Measurements from ENCODE around the gene OTOS. TPM values are rescaled to one million over a fixed set of nuclear protein-coding genes. Genes with fewer than 3 reads are reported as not detected.

The OTOS gene
- total RNA-seq, 2 experiments from 2014 or later: not detected

DNA sequence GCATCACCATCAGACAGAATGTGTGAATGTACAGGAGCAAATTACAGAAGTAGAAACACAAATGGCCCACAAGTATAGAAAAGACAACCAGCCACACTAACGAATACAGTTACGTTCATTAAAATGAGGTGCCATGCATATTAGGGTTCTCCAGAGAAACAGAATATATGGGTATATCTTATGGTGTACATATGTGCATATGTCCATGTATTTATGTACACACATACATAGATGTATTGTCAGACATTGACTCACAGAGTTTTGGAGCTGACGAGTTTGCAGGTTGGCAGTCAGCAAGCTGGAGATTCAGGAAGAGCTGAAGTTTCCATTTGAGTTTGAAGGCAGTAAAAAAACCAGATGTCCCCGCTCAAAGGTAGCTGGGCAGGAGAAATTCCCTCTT, 37.3 kb downstream of the OTOS start:
- DNase-seq: no peak
- H3K9me3 ChIP-seq (ENCODE audit: control insufficient read depth in 1 of 2, insufficient read depth in 1 of 2, low read length in 2 of 2): no peaks in the 10 kb centered on the region
- peaks cover 5 to 11% of the 10 kb centered on the region in 2 experiments for H3K27me3 ChIP-seq (ENCODE audit: control insufficient read depth in 1 of 2, insufficient read depth in 2 of 2, low read length in 2 of 2)
- no peak for ATAC-seq (ENCODE audit: poor library complexity)
- intact Hi-C loops (cut with DNase I, micrococcal nuclease): no loop called here
- H3K27ac ChIP-seq (ENCODE audit: low read depth in 1 of 2, low read length in 2 of 2): no peak overlapping the region
- H3K27me3 Mint-ChIP-seq: peaks cover 52% of the 10 kb centered on the region
- no peaks in the 10 kb centered on the region for H3K4me1 ChIP-seq (ENCODE audit: insufficient read depth, low read length)
- H3K27ac Mint-ChIP-seq: no peak overlapping the region
- no peak overlapping the region for H3K4me3 ChIP-seq (ENCODE audit: low read length)
- no peak overlapping the region for H3K4me3 Mint-ChIP-seq
- no peaks in the 10 kb centered on the region for H3K36me3 ChIP-seq (ENCODE audit: insufficient read depth, low read length)
- ChIA-PET POLR2A (no interaction called here), CTCF (no interaction called here)
- no peaks in the 10 kb centered on the region for H3K4me1 Mint-ChIP-seq (ENCODE audit: low read depth)
- no peaks in the 10 kb centered on the region for H3K36me3 Mint-ChIP-seq (ENCODE audit: low read depth)
- H3K9me3 Mint-ChIP-seq: peaks cover 10% of the 10 kb centered on the region
- no peak for TF ChIP-seq CTCF (IDR thresholded peaks at IDR 0.05)

DNA sequence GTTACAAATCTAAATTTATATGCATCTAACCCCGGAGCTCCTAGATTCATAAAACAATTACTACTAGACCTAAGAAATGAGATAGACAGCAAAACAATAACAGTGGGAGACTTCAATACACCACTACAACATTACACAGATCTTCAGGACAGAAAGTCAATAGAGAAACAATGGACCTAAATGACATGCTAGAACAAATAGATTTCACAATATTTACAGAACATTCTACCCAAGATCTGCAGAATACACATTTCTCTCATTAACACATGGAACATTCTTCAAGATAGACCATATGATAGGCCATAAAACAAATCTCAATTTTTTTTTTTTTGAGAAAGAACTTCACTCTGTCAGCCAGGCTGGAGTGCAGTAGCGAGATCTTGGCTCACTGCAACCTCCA, 42.1 kb downstream of the OTOS start:
- ChIA-PET POLR2A (no interaction called here), CTCF (no interaction called here)
- no peak overlapping the region for H3K27ac Mint-ChIP-seq
- peaks cover 14% of the 10 kb centered on the region for H3K9me3 Mint-ChIP-seq
- Histone ChIP-seq H3K36me3 (ENCODE audit: insufficient read depth, low read length) (no peaks in the 10 kb centered on the region), H3K9me3 (ENCODE audit: control insufficient read depth in 1 of 2, insufficient read depth in 1 of 2, low read length in 2 of 2) (peaks cover 10 to 15% of the 10 kb centered on the region in 2 experiments), H3K27me3 (ENCODE audit: control insufficient read depth in 1 of 2, insufficient read depth in 2 of 2, low read length in 2 of 2) (peaks cover 28 to 57% of the 10 kb centered on the region in 2 experiments), H3K4me3 (ENCODE audit: low read length) (no peak overlapping the region), H3K27ac (ENCODE audit: low read depth in 1 of 2, low read length in 2 of 2) (no peak overlapping the region), H3K4me1 (ENCODE audit: insufficient read depth, low read length) (no peaks in the 10 kb centered on the region)
- H3K4me1 Mint-ChIP-seq (ENCODE audit: low read depth): no peaks in the 10 kb centered on the region
- ATAC-seq (ENCODE audit: poor library complexity) (no peak), DNase-seq (no peak)
- H3K4me3 Mint-ChIP-seq: no peak overlapping the region
- no peak for TF ChIP-seq CTCF (IDR thresholded peaks at IDR 0.05)
- intact Hi-C loops (cut with DNase I, micrococcal nuclease): no loop called here
- H3K27me3 Mint-ChIP-seq: peaks cover 86% of the 10 kb centered on the region
- no peaks in the 10 kb centered on the region for H3K36me3 Mint-ChIP-seq (ENCODE audit: low read depth)

DNA sequence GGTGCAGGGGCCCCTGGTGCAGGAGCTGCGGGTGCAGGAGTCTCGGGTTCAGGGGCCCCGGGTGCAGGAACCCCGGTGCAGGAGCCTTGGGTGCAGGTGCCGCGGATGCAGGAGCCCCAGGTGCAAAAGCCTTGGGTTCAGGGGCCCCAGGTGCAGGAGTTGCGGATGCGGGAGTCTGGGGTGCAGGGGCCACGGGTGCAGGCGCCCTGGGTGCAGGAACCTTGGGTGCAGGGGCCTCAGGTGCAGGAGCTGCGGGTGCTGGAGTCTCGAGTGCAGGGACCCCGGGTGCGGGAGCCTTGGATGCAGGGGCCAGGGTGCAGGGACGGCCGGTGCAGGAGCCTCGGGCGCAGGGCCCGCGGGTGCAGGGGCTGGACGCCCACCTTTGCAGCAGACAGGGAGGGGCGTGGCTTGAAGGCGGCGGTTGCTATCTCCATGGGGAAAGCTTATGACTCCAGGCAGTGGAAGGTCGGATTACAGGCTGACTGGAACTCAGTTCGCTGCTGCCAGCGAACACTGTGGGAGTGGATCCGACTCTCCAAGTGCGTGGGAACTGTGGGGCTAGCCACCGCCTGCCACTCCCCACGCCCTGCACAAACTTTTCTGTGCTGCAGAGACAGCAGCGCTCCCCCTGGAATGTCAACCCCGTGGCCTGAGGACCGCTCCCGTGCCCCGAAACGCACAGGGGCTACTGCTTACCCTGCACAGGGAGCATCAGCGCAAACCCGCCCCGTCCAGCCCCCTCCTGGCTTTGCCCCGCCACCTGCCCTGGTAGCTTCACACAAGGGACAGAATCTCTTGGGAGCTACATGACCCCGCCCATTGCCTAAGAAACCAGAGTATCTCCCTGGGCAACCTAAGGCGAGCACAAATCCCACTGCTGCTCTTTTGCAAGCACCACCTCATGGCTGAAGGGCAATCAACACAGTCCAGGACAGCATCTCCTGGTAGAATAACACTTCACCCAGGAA, 44.6 kb downstream of the OTOS start:
- peaks cover 14% of the 10 kb centered on the region for H3K9me3 Mint-ChIP-seq
- H3K36me3 Mint-ChIP-seq (ENCODE audit: low read depth): no peaks in the 10 kb centered on the region
- H3K4me3 Mint-ChIP-seq: no peak overlapping the region
- ChIA-PET POLR2A (interaction anchor here (0.6 kb wide), 1 partner anchor 43 kb away, joined by 3 read pairs; no protein-coding TSS in a partner anchor), CTCF (no interaction called here)
- peaks cover 85% of the 10 kb centered on the region for H3K27me3 Mint-ChIP-seq
- Histone ChIP-seq H3K27me3 (ENCODE audit: control insufficient read depth in 1 of 2, insufficient read depth in 2 of 2, low read length in 2 of 2) (peaks cover 28 to 56% of the 10 kb centered on the region in 2 experiments), H3K36me3 (ENCODE audit: insufficient read depth, low read length) (no peaks in the 10 kb centered on the region), H3K4me3 (ENCODE audit: low read length) (no peak overlapping the region), H3K27ac (ENCODE audit: low read depth in 1 of 2, low read length in 2 of 2) (no peak overlapping the region), H3K9me3 (ENCODE audit: control insufficient read depth in 1 of 2, insufficient read depth in 1 of 2, low read length in 2 of 2) (peaks cover 10 to 15% of the 10 kb centered on the region in 2 experiments), H3K4me1 (ENCODE audit: insufficient read depth, low read length) (no peaks in the 10 kb centered on the region)
- ATAC-seq (ENCODE audit: poor library complexity): no peak
- TF ChIP-seq CTCF (IDR thresholded peaks at IDR 0.05): no peak
- no peaks in the 10 kb centered on the region for H3K4me1 Mint-ChIP-seq (ENCODE audit: low read depth)
- no peak for DNase-seq
- H3K27ac Mint-ChIP-seq: no peak overlapping the region
- intact Hi-C loops (cut with DNase I, micrococcal nuclease): no loop called here
